Fibroblast of villous mesenchyme (primary cell): ENCODE results near the gene INSIG2. TPM values are rescaled to one million over a fixed set of nuclear protein-coding genes. Genes with fewer than 3 reads are reported as not detected.

Source experiments
- DNase-seq: peaks from one replicate; pipeline ENCODE4 v3.0.0-alpha.2; 2010; ENCODE audit warnings: low read depth
- H3K4me3 ChIP-seq: 2 replicates; pipeline ENCODE4 v1.5.1; 2011; ENCODE audit warnings: low read depth, mild to moderate bottlenecking, low read length
- total RNA-seq: library from RNA; depleted of rRNA; stranded (reverse); fragments of >200 nt; gene quantifications from 2 replicates; pipeline ENCODE4 v1.2.3, GENCODE V29; 2012
- TF ChIP-seq, protein P1 (sequence below): IDR thresholded peaks from 2 replicates; pipeline ENCODE4 v1.5.1; 2012; ENCODE audit warnings: low read depth, mild to moderate bottlenecking, low read length; ENCODE audit not compliant: insufficient read depth

Gene INSIG2
- total RNA-seq, 1 donor = 13.0 TPM

DNA sequence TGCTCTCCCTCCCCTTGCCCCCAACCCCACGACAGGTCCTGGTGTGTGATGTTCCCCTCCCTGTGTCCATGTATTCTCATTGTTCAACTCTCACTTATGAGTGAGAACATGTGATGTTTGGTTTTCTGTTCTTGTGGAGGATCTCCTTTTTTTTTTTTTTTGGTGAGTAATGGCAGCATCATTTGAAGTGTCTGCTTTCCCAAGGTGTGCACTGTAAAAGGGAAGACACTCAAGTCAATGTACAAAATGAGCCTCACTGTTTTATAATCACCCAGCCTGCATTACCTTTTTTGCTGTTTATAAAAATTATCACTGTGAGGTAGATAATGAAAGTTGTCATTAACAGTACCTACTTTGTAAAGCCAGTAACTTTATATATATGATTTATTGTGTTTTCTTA lies 56.9 kb downstream of the INSIG2 start:
- TF ChIP-seq, protein P1, sequence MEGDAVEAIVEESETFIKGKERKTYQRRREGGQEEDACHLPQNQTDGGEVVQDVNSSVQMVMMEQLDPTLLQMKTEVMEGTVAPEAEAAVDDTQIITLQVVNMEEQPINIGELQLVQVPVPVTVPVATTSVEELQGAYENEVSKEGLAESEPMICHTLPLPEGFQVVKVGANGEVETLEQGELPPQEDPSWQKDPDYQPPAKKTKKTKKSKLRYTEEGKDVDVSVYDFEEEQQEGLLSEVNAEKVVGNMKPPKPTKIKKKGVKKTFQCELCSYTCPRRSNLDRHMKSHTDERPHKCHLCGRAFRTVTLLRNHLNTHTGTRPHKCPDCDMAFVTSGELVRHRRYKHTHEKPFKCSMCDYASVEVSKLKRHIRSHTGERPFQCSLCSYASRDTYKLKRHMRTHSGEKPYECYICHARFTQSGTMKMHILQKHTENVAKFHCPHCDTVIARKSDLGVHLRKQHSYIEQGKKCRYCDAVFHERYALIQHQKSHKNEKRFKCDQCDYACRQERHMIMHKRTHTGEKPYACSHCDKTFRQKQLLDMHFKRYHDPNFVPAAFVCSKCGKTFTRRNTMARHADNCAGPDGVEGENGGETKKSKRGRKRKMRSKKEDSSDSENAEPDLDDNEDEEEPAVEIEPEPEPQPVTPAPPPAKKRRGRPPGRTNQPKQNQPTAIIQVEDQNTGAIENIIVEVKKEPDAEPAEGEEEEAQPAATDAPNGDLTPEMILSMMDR = no peak
- no peak for DNase-seq
- H3K4me3 ChIP-seq = no peak overlapping the region

DNA sequence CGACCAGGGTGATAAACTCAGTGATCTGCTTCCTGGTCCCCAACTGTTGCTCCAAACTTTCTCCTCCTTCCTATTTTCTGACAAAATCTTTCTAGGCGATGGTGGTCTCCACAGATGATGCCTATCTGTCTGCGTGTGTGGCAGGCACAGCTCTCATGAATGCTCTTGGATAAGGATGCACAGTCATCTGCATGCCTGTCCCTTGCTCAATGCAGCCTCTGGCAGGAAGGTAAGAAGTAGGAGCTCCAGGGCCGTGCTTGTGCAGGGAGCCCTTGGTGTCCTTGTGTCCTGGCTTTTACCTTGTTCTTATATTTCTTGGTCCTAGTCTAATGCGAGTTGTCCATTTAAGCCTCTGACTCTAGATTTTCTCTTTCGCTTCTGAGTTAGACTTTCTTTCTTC lies 57.5 kb downstream of the INSIG2 start:
- H3K4me3 ChIP-seq = no peak overlapping the region
- DNase-seq = no peak
- TF ChIP-seq, protein P1 = no peak

DNA sequence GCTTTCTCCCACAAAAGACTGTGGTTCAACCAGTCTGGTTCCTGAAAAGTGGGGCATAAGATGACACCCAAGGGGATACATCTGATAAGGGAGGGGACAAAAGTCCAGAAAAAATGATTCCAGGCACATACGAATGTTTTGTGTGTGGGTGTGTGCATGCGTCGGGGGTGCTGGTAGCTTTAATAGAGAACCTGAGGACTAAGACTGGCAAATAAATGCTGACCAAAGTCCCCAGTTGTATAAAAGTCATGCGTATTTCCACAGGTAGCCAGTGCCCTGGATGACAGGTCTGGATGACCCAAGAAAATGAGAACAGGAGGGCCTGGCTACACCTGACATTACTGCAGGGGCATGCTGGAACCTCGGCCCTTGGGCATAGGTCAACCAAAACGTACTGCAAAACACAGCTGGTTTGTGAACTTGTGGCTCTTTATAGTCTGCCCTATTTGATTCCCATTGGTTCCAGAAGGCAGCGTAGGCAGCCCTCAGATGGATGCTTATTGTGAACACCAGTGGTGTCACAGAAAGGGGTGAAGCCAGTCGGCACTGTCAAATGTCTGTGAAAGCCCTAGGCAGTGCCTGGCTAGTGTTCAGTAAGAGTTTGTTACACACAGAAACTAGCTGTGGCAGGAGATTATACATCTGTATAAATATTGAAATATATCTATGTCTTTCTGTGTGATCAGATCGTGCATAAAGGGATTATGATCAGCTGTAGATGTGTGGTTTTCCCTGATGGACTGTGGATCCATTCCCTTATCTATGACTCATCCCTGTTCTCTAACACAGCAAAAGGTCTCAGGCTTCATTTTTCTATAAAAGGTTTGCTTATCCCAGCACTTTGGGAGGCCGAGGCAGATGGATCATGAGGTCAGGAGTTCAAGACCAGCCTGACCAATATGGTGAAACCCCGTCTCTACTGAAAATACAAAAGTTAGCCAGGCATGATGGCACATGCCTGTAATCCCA lies 58.3 kb downstream of the INSIG2 start:
- DNase-seq = no peak
- TF ChIP-seq, protein P1 = no peak
- no peak overlapping the region for H3K4me3 ChIP-seq

DNA sequence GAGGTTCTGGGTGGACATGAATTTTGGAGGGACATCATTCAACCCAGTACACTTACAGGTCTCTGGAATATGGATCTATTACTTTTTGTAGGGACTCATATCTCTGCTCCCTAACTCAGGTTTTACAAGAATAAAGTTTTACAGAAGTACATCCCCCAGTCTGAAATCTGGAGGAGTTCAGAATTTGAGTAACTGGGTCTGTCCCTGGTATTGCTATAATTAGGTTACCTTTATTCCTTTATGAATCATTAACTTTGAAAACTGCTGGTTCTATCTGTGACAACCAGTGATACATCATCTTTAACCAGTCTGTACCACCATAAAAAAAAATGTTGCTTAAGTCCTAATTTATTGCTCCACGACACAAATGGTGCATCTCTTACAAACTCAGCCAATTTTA lies 59.9 kb downstream of the INSIG2 start:
- H3K4me3 ChIP-seq = no peak overlapping the region
- DNase-seq = no peak
- TF ChIP-seq, protein P1 = no peak

DNA sequence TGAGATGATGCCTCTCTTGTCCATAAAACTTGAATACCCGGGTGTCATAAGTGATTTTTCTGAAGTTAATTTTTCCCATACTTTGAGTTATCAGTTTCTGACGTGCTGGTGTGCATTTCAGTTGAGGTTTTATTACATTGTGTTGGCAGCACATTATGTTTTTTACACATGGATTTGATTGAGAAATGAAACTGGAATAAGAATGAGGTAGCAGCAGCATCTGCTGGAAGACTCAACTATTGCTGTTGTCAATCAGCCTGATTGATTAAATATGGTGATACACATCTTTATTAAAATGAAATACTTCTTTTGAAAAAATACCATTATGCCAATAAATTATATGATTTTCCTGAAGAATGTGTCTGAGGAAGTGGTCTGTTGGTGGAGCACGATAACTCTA lies 60.5 kb downstream of the INSIG2 start:
- peak; percentile 5 for DNase-seq
- no peak overlapping the region for H3K4me3 ChIP-seq
- TF ChIP-seq, protein P1 = peak; percentile 23

DNA sequence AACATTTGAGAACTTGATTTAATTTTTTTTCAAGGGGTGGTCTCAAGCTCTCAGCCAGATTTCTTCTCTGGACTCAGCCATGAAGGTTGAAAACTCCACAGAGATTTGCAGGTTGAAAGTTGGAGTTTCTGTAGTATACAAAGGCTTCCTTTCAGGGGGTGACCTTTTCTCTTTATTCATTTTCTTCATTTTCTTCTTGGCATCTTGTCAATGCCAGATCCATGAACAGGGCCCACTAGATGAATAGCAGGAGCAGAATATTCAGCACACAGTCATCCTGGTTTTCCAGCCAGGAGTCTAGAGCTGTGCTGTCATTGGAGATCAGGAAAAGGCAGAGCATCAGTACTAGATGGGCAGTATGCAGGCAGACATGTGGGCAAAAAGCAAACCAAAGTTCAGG lies 62.0 kb downstream of the INSIG2 start:
- no peak overlapping the region for H3K4me3 ChIP-seq
- TF ChIP-seq, protein P1 = no peak
- no peak for DNase-seq
